Fibroblast of lung (primary cell): ENCODE measurements around the gene SETBP1.

Experiments
- CTCF ChIP-seq, 2 donors: IDR thresholded peaks in 1 of 2; conservative IDR thresholded peaks in 1 of 2; 1 replicate in 1 of 2; 2 replicates in 1 of 2; pipeline ENCODE4 v1.5.1; 2011 to 2012; ENCODE audit warnings: low read length in 2 of 2, control low read depth in 1 of 2, inconsistent platforms in 1 of 2, low read depth in 1 of 2, mild to moderate bottlenecking in 1 of 2
- EZH2 ChIP-seq: IDR thresholded peaks from 2 replicates; pipeline ENCODE4 v1.5.1; 2012; ENCODE audit warnings: low read length, control low read depth, mild to moderate bottlenecking; ENCODE audit errors: missing control alignments

- TF ChIP-seq CTCF (conservative IDR thresholded peaks at IDR 0.05 in 1 of 2, IDR thresholded peaks at IDR 0.05 in 1 of 2; ENCODE audit: low read depth in 1 of 2, low read length in 2 of 2) (no peak), EZH2 (no peak)
These were observed 279.9 kb downstream of the SETBP1 start for GRCh38 chr18:44960580-44960979.
